HepG2 (cell line): Measurements from ENCODE around the gene SECTM1. TPM values are rescaled to one million over a fixed set of nuclear protein-coding genes. Genes with fewer than 3 reads are reported as not detected.

Source experiments
- BORCS8-MEF2B ChIP-seq: sonication (generic); formaldehyde crosslinking; IDR thresholded peaks from 2 replicates; pipeline ENCODE4 v1.8.0; 2022; ENCODE audit warnings: mild to moderate bottlenecking, missing genetic modification reagents
- FOXC1 ChIP-seq: sonication (generic); formaldehyde crosslinking; IDR thresholded peaks from 2 replicates; pipeline ENCODE4 v1.8.0; 2022; ENCODE audit warnings: mild to moderate bottlenecking, missing genetic modification reagents, borderline replicate concordance
- GPBP1L1 ChIP-seq: sonication (generic); formaldehyde crosslinking; IDR thresholded peaks from 2 replicates; pipeline ENCODE4 v1.5.0; 2020; ENCODE audit warnings: mild to moderate bottlenecking, missing genetic modification reagents
- HNF1A ChIP-seq, 2 experiments: sonication (generic) in 1 of 2; formaldehyde crosslinking in 1 of 2; IDR thresholded peaks; 2 replicates each; pipeline versions ENCODE4 v1.4.0 to v1.6.1; 2016 to 2020; ENCODE audit warnings: borderline replicate concordance in 1 of 2, low read depth in 1 of 2, mild to moderate bottlenecking in 1 of 2, missing genetic modification reagents in 1 of 2
- MAFG ChIP-seq: sonication (generic); formaldehyde crosslinking; IDR thresholded peaks from 2 replicates; pipeline ENCODE4 v1.5.1; 2020; ENCODE audit warnings: mild to moderate bottlenecking, missing genetic modification reagents
- NCOA2 ChIP-seq: sonication (generic); formaldehyde crosslinking; IDR thresholded peaks from 2 replicates; pipeline ENCODE4 v1.8.0; 2022; ENCODE audit warnings: inconsistent platforms
- NONO ChIP-seq, 2 experiments: fragments of 450-650 bp in 1 of 2; sonication (generic) in 1 of 2; formaldehyde crosslinking in 1 of 2; IDR thresholded peaks in 1 of 2; conservative IDR thresholded peaks in 1 of 2; 2 replicates each; pipeline versions ENCODE4 v1.6.1 to v1.8.0; 2017 to 2022; ENCODE audit warnings: mild to moderate bottlenecking in 1 of 2, missing genetic modification reagents in 1 of 2, moderate library complexity in 1 of 2
- SKI ChIP-seq: fragments of 450-650 bp; IDR thresholded peaks from one replicate; pipeline ENCODE4 v1.6.1; 2018; ENCODE audit warnings: mild to moderate bottlenecking; ENCODE audit not compliant: partially characterized antibody
- ZNF318 ChIP-seq: sonication (generic); formaldehyde crosslinking; IDR thresholded peaks from 2 replicates; pipeline ENCODE4 v1.4.0; 2020; ENCODE audit warnings: mild to moderate bottlenecking, missing genetic modification reagents
- ZNF441 ChIP-seq: sonication (generic); formaldehyde crosslinking; IDR thresholded peaks from 2 replicates; pipeline ENCODE4 v1.7.0; 2021; ENCODE audit warnings: missing genetic modification reagents, borderline replicate concordance
- ZNF619 ChIP-seq: sonication (generic); formaldehyde crosslinking; IDR thresholded peaks from 2 replicates; pipeline ENCODE4 v1.4.0; 2020; ENCODE audit warnings: mild to moderate bottlenecking, missing genetic modification reagents
- polyA plus RNA-seq, 8 experiments: library from polyadenylated mRNA; depleted of rRNA in 3 of 8; stranded (reverse) in 7 of 8; unstranded in 1 of 8; fragments of >200 nt; fragmentation: Illumina TruSeq in 4 of 8; extraction: Trizol in 4 of 8; gene quantifications; 2 replicates each; pipeline versions ENCODE4 v1.2.1 to v1.2.3, GENCODE V29; 2011 to 2016; ENCODE audit warnings: low read depth in 4 of 8, missing spikeins in 1 of 8, mixed read lengths in 1 of 8; ENCODE audit not compliant: insufficient read depth in 1 of 8
- total RNA-seq, 5 experiments: library from RNA; depleted of rRNA; stranded (reverse); fragments of >200 nt; fragmentation: Illumina TruSeq; extraction: Trizol; gene quantifications; 2 replicates each; pipeline ENCODE4 v1.2.3, GENCODE V29; 2016; ENCODE audit warnings: low read depth in 1 of 5

The SECTM1 gene
- total and polyA plus RNA-seq, 2 of the 13 experiments (the other 11 are each of a cell fraction or from before 2014, with no cell fraction given), result 3.5 to 5.3 TPM

- no peak for TF ChIP-seq ZNF318 (CRISPR knock-in tag)
- 0 out of 2 replicates have a peak, but pooled peaks have one; percentile 13 for TF ChIP-seq ZNF619 (CRISPR knock-in tag)
- no peak for TF ChIP-seq GPBP1L1
- no peak; the same call in 1 of the 2 replicates for TF ChIP-seq FOXC1
- peak; percentile 23; the same call in 1 of the 2 replicates for TF ChIP-seq ZNF441 (CRISPR knock-in tag)
- no peak for TF ChIP-seq NONO (IDR thresholded peaks at IDR 0.05)
- no peak for TF ChIP-seq NONO (CRISPR knock-in tag; conservative IDR thresholded peaks at IDR 0.05)
- no peak for TF ChIP-seq HNF1A (IDR thresholded peaks at IDR 0.05; ENCODE audit: low read depth)
- TF ChIP-seq HNF1A (CRISPR knock-in tag; IDR thresholded peaks at IDR 0.05; ENCODE audit: borderline replicate concordance), result no peak
- TF ChIP-seq BORCS8-MEF2B (CRISPR knock-in tag), result no peak; the same call in none of the 2 replicates
- TF ChIP-seq NCOA2 (CRISPR knock-in tag), result peak; percentile 9; the same call in 1 of the 2 replicates
- TF ChIP-seq MAFG, result no peak
- no peak for TF ChIP-seq SKI
These were observed 16.0 kb downstream of the SECTM1 start, which contains the start of gene CD7 (continued) for GRCh38 chr17:82317394-82318168.
